K562 (cell line): Measurements from ENCODE around the gene PHLDB1. TPM values are rescaled to one million over a fixed set of nuclear protein-coding genes. Genes with fewer than 3 reads are reported as not detected.

ENCODE experiments used
- ARNT ChIP-seq, 2 experiments: fragments of 450-650 bp; IDR thresholded peaks; 2 replicates each; pipeline ENCODE4 v1.6.1; 2016; ENCODE audit warnings: mild to moderate bottlenecking in 1 of 2
- BACH1 ChIP-seq: fragments of 200-800 bp; sonication (Bioruptor generic); IDR thresholded peaks from 2 replicates; pipeline ENCODE4 v1.6.1; 2016; ENCODE audit warnings: missing genetic modification characterization, missing compliant biosample characterization
- DIDO1 ChIP-seq: fragments of 450-650 bp; IDR thresholded peaks from 2 replicates; pipeline ENCODE4 v1.6.1; 2016; ENCODE audit warnings: low read depth, missing biosample characterization, missing genetic modification characterization
- FOXA3 ChIP-seq, 2 experiments: fragments of 450-650 bp in 1 of 2; sonication (generic) in 1 of 2; formaldehyde crosslinking; IDR thresholded peaks in 1 of 2; conservative IDR thresholded peaks in 1 of 2; 2 replicates each; pipeline versions ENCODE4 v1.4.0 to v1.8.0; 2020 to 2022; ENCODE audit warnings: mild to moderate bottlenecking in 2 of 2, missing genetic modification reagents in 1 of 2
- GATAD2B ChIP-seq: fragments of 450-650 bp; IDR thresholded peaks from 2 replicates; pipeline ENCODE4 v1.6.1; 2017; ENCODE audit warnings: mild to moderate bottlenecking, borderline replicate concordance
- MLLT1 ChIP-seq, 2 experiments: fragments of 450-650 bp; IDR thresholded peaks; 2 replicates each; pipeline ENCODE4 v1.6.1; 2016
- MYC ChIP-seq, 2 experiments: fragments of 250-450 bp in 1 of 2; sonication (Bioruptor Pico) in 1 of 2; IDR thresholded peaks; 2 replicates each; pipeline versions ENCODE4 v1.5.1 to v1.6.1; 2012 to 2021; ENCODE audit warnings: low read depth in 2 of 2, borderline replicate concordance in 1 of 2, improper control_type of control experiment in 1 of 2, low read length in 1 of 2, mild to moderate bottlenecking in 1 of 2, moderate library complexity in 1 of 2
- REST ChIP-seq, 2 experiments: fragments of 450-650 bp; formaldehyde crosslinking in 1 of 2; IDR thresholded peaks; 2 replicates each; pipeline versions ENCODE4 v1.4.0 to v1.6.1; 2014 to 2020; ENCODE audit warnings: mild to moderate bottlenecking in 2 of 2, borderline replicate concordance in 1 of 2, low read depth in 1 of 2
- XRCC3 ChIP-seq: fragments of 450-650 bp; IDR thresholded peaks from 2 replicates; pipeline ENCODE4 v1.6.1; 2017; ENCODE audit warnings: mild to moderate bottlenecking, moderate library complexity
- ZBTB49 ChIP-seq: sonication (generic); formaldehyde crosslinking; IDR thresholded peaks from 2 replicates; pipeline ENCODE4 v1.8.0; 2022; ENCODE audit warnings: missing genetic modification reagents, mild to moderate bottlenecking, borderline replicate concordance
- ZNF124 ChIP-seq: sonication (generic); formaldehyde crosslinking; IDR thresholded peaks from 2 replicates; pipeline ENCODE4 v1.8.1; 2022; ENCODE audit warnings: missing genetic modification reagents
- ZNF134 ChIP-seq: fragments of 250-450 bp; sonication (Bioruptor Pico); conservative IDR thresholded peaks from 2 replicates; pipeline ENCODE4 v1.4.0; 2020
- ZNF41 ChIP-seq: fragments of 250-450 bp; sonication (Bioruptor Pico); conservative IDR thresholded peaks from 2 replicates; pipeline ENCODE4 v1.4.0; 2020; ENCODE audit warnings: mild to moderate bottlenecking
- polyA plus RNA-seq, 8 experiments: library from polyadenylated mRNA; depleted of rRNA in 4 of 8; stranded (reverse) in 5 of 8; unstranded in 3 of 8; fragments of >200 nt; fragmentation: Nextera tagmentation in 2 of 8; fragmentation: Illumina TruSeq in 1 of 8; extraction: Ambion mirVana in 2 of 8; extraction: Trizol in 1 of 8; gene quantifications; 2 replicates each; pipeline versions ENCODE4 v1.2.1 to v1.2.3, GENCODE V29; 2011 to 2014; ENCODE audit warnings: inconsistent platforms in 1 of 8, missing spikeins in 1 of 8
- total RNA-seq, 7 experiments: library from RNA; depleted of rRNA in 6 of 7; stranded (reverse); fragments of >200 nt in 6 of 7; fragmentation: Illumina TruSeq in 2 of 7; extraction: Trizol in 2 of 7; gene quantifications; 2 replicates each; pipeline versions ENCODE4 v1.2.1 to v1.2.3, GENCODE V29; 2011 to 2021; ENCODE audit warnings: low replicate concordance in 1 of 7

Gene PHLDB1
- total and polyA plus RNA-seq, 9 of the 15 experiments (the other 6 are each of a cell fraction or from before 2014, with no cell fraction given) = 2.0 to 28.7 (median 16.2) TPM

- TF ChIP-seq ZNF134 (CRISPR knock-in tag) (no peak), FOXA3 (CRISPR knock-in tag; conservative IDR thresholded peaks at IDR 0.05 in 1 of 2, IDR thresholded peaks at IDR 0.05 in 1 of 2) (peak; percentile 98 to 99), MYC (IDR thresholded peaks at IDR 0.05; ENCODE audit: low read depth, low read length) (0 out of 2 replicates have a peak, but pooled peaks have one; percentile 25), MYC (CRISPR knock-in tag; IDR thresholded peaks at IDR 0.05; ENCODE audit: borderline replicate concordance, low read depth) (no peak), DIDO1 (tag) (no peak), ZNF41 (CRISPR knock-in tag) (0 out of 2 replicates have a peak, but pooled peaks have one; percentile 36), ZNF124 (no peak), GATAD2B (no peak), XRCC3 (no peak), ZBTB49 (CRISPR knock-in tag) (0 out of 2 replicates have a peak, but pooled peaks have one; percentile 27), MLLT1 (IDR thresholded peaks at IDR 0.05) (peak in 1 of 2 experiments; percentile 71; a peak in 1 of 4 replicates), BACH1 (0 out of 2 replicates have a peak, but pooled peaks have one; percentile 9), REST (IDR thresholded peaks at IDR 0.05; ENCODE audit: borderline replicate concordance) (no peak), REST (CRISPR knock-in tag; IDR thresholded peaks at IDR 0.05; ENCODE audit: low read depth) (no peak), ARNT (IDR thresholded peaks at IDR 0.05) (peak in 1 of 2 experiments; percentile 93; a peak in 2 of 4 replicates)
Observed at GRCh38 chr11:118572981-118573550, 34.3 kb upstream of the PHLDB1 start (continued).
